HFF-Myc (cell line): ENCODE measurements around the gene NEGR1.

Source experiments
- DNase-seq: peaks from one replicate; pipeline ENCODE4 v3.0.0-alpha.2; 2011; ENCODE audit warnings: low read depth; ENCODE audit errors: extremely low read depth
- H3K4me3 ChIP-seq: replicated peaks from 2 replicates; pipeline ENCODE4 v1.5.1; 2011; ENCODE audit warnings: low read depth, mild to moderate bottlenecking, control low read depth, low read length
- CTCF ChIP-seq: IDR thresholded peaks from 2 replicates; pipeline ENCODE4 v1.5.1; 2012; ENCODE audit warnings: mild to moderate bottlenecking, low read depth, low read length, control low read depth; ENCODE audit errors: missing control alignments

The NEGR1 gene

DNA sequence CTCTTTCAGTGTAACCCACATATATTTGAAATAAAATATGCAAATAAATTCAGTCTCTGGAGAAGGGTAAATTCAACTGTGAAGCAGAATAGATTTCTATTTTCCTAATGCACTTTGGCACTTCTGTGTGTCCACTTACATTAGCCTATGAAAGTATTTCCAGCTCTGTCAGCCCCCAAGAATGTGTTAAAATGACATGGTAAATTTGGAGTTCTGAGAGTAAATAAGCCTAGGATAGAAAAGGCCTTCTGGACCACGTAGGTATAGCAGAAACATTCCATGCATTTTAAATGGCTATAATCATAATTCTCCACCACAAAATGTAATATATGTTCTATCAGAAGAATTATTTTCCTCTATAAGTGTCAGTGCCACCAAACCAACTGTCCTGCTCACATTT lies 276.2 kb downstream of the NEGR1 start:
- no peak for TF ChIP-seq CTCF
- DNase-seq = no peak

DNA sequence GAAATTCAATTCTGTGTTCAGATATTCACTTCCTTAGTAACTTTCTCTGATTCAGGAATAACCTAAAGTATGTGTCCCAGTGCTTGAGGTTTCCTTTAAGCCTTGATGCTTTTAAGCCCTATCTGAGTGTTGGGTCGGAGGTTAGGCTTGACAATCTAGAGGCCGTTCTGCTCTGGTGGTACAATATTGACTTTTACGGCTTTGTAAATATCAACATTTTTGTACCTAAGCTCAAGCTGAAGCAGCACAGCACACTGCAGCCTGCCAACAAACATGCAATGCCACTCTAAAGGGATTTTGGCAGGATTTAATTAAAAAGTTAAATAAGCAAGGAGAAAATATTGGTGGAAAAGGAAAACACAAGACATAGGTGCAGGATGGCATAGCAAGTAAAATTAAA lies 279.2 kb downstream of the NEGR1 start:
- TF ChIP-seq CTCF = no peak
- DNase-seq = no peak
- no peak overlapping the region for H3K4me3 ChIP-seq

More for the DNA sequence above, 276.2 kb downstream of the NEGR1 start:
- no peak overlapping the region for H3K4me3 ChIP-seq

DNA sequence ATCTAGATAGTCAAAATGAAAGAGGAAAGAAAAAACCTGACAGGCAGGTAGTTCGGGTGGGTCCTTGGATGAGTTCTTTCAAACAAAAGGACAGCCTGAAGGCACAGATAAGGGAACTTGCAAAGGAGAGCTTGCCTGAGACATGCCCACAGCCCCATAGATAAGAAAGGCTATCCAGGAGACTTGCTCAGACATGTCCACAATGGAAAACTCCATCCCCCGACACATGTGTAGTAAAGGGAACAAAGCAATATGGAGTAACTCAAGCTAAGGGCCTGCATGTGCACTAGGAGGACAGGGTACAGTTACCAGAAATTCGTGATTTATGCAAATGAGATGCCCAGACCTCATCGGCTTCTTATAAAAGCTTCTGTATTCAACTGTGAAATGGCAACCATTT lies 281.5 kb downstream of the NEGR1 start:
- no peak for TF ChIP-seq CTCF
- DNase-seq = peak; percentile 22
- no peak overlapping the region for H3K4me3 ChIP-seq

GRCh38 chr1:71994646-71995045 lies 287.7 kb downstream of the NEGR1 start:
- H3K4me3 ChIP-seq = no peak overlapping the region
- DNase-seq = no peak
- TF ChIP-seq CTCF = no peak

DNA sequence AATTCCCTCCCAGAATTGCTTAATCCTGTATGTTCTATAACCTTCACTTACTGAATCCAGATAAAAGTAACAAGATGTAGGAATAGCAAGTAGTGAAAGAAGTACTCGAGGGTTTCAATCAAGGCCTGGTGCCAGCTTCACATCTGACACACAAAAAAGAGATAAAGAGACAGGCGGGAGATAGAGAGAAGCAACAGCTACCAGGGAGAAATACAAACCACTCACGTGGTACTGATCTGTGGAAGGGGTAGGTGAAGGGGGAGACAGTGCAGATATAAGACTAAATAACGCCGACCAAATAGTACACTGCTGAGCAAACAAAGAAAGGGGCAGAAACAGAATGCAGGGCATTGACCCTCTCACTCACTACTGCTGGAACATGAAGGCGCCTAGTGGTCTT lies 295.2 kb downstream of the NEGR1 start:
- no peak for DNase-seq
- no peak for TF ChIP-seq CTCF
- no peak overlapping the region for H3K4me3 ChIP-seq

DNA sequence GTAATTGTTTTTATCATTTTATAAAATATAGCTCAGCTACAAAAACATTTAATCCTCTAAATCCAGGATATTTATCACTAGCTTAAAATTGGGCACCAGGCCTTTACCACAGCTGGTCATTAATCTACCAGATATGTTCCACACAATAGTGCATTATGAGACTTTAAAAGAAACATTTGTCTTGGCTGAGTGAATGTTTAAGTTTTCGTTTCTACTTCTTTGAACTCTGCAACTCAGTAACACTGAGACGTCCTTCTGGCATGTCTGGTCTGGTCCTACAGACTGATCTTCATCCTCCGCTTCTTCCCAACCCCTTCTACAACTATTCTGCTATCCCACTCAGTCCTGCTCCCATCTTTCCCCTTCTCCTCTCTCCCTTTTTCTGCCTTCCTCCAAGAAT lies 296.2 kb downstream of the NEGR1 start:
- TF ChIP-seq CTCF = no peak
- no peak overlapping the region for H3K4me3 ChIP-seq
- no peak for DNase-seq

DNA sequence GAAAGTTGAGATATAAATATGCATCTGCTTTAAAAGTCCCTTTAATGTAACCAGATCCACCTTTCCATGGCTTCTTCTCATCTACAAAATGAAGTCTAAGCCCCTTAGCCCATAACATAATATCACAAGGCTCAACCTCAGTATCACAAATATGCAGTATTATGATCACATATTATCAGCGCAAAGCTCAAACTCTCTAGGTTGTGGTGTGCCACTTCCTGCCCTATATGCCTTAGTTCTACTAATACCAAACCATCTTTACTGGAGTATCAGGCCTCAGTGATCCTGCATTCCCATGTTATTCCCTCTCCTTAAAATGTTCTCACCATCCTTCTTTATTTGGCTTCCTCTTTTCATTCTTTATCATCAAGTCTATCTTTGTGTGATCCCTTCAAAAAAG lies 301.8 kb downstream of the NEGR1 start:
- DNase-seq = no peak
- H3K4me3 ChIP-seq = no peak overlapping the region
- no peak for TF ChIP-seq CTCF
